Skeletal muscle tissue (tissue), 4 donors: Measurements from ENCODE around the gene DIO3. TPM values are rescaled to one million over a fixed set of nuclear protein-coding genes. Genes with fewer than 3 reads are reported as not detected.
"Not testable (repeated sequence)": the region's sequence is repeated elsewhere in the genome, so short reads cannot be mapped to it uniquely, and the experiment has no call there.

Experiments
- H3K27ac ChIP-seq: one replicate; pipeline ENCODE4 v1.7.0; 2013; ENCODE audit warnings: mild to moderate bottlenecking, low read depth, low read length, inconsistent platforms
- H3K27me3 ChIP-seq, 3 donors: one replicate each; pipeline ENCODE4 v1.7.0; 2013; ENCODE audit warnings: low read length in 3 of 3; ENCODE audit not compliant: control insufficient read depth in 3 of 3, insufficient read depth in 3 of 3
- H3K36me3 ChIP-seq, 3 donors: one replicate each; pipeline ENCODE4 v1.7.0; 2013; ENCODE audit warnings: low read length in 3 of 3; ENCODE audit not compliant: control insufficient read depth in 3 of 3, insufficient read depth in 3 of 3
- H3K4me1 ChIP-seq, 3 donors: one replicate each; pipeline ENCODE4 v1.7.0; 2013; ENCODE audit warnings: low read length in 3 of 3, mild to moderate bottlenecking in 3 of 3; ENCODE audit not compliant: control insufficient read depth in 3 of 3, insufficient read depth in 3 of 3
- H3K4me3 ChIP-seq, 3 donors: one replicate each; pipeline ENCODE4 v1.7.0; 2013; ENCODE audit warnings: low read length in 3 of 3
- H3K9ac ChIP-seq, 3 donors: one replicate each; pipeline ENCODE4 v1.7.0; 2013; ENCODE audit warnings: low read length in 3 of 3, mild to moderate bottlenecking in 3 of 3, moderate library complexity in 2 of 3, low read depth in 1 of 3
- H3K9me3 ChIP-seq, 3 donors: one replicate each; pipeline ENCODE4 v1.7.0; 2013; ENCODE audit warnings: low read length in 3 of 3; ENCODE audit not compliant: control insufficient read depth in 3 of 3
- total RNA-seq: library from RNA; depleted of rRNA; stranded (reverse); fragments of >200 nt; gene quantifications from one replicate; pipeline ENCODE4 v1.2.3, GENCODE V29; 2014
- donor health status: Osteomylitis.

Gene DIO3
- total RNA-seq, 1 donor from 2014 or later: 1.0 TPM

DNA sequence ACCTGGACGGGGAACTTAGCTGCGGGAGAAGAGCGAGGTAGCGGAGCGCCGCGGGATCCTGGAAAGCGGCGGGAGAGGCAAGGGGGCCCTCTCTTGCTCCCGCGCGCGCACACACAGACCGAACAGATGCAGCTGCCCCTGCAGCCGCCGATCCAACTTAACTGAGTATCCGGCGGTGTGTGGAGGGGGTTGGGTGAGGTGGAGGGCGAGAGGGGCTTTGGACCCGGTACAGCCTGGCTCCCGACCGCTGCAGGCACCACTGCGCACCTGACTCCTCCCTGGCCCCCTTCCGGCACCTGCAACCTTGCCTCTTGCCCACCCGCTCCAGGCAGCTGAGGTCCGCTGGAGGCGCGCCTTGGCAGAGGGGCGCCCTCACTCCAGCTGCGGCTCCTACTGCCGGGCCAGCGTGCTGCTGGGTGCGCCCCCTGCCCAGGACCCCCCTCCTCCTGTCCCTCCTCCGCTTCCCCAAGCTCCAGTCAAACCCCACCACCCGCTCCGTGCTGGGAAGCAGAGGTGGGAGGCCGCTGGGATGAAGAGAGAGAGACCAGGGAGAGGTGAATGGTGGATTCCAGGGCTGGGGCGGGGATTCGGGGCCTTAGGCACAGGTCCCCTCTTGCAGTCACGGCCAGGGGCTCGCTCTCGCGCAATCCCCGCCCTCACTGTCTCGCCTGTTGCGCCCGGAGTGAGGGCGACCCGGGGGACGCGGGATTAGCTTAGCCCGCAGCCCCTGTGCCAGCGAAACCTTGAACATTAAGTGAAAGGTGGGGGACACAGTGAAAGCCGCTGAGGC is 2.6 kb downstream of the DIO3 start:
- Histone ChIP-seq H3K4me1 (peaks cover 0 to 2% (median 0%) of the 10 kb centered on the region in 3 donors), H3K27me3 (peaks cover 58 to 73% (median 70%) of the 10 kb centered on the region in 3 donors), H3K4me3 (no peak overlapping the region), H3K27ac (no peak overlapping the region), H3K9ac (no peak overlapping the region), H3K9me3 (no peaks in the 10 kb centered on the region), H3K36me3 (no peaks in the 10 kb centered on the region)

DNA sequence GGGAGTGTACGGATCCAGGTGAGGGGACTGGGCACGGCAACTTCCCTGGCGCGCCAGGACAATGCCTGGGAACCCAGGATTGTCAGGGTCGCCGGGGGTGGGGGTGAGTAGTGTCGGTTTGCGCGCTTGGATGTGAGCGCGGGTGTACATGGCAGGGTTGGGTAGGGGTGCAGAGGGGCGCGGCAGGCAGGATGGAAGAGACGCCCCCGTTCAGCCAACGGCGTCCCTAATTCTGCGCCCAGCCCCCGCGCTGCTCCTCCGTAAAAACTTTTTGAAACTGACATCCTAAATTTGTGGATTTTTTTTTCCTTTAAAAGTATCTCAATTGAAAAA is 3.1 kb downstream of the DIO3 start:
- Histone ChIP-seq H3K9me3 (no peaks in the 10 kb centered on the region), H3K27ac (no peak overlapping the region), H3K4me1 (peaks cover 0 to 2% (median 0%) of the 10 kb centered on the region in 3 donors), H3K4me3 (no peak overlapping the region), H3K9ac (no peak overlapping the region), H3K27me3 (peaks cover 53 to 69% (median 68%) of the 10 kb centered on the region in 3 donors), H3K36me3 (no peaks in the 10 kb centered on the region)

DNA sequence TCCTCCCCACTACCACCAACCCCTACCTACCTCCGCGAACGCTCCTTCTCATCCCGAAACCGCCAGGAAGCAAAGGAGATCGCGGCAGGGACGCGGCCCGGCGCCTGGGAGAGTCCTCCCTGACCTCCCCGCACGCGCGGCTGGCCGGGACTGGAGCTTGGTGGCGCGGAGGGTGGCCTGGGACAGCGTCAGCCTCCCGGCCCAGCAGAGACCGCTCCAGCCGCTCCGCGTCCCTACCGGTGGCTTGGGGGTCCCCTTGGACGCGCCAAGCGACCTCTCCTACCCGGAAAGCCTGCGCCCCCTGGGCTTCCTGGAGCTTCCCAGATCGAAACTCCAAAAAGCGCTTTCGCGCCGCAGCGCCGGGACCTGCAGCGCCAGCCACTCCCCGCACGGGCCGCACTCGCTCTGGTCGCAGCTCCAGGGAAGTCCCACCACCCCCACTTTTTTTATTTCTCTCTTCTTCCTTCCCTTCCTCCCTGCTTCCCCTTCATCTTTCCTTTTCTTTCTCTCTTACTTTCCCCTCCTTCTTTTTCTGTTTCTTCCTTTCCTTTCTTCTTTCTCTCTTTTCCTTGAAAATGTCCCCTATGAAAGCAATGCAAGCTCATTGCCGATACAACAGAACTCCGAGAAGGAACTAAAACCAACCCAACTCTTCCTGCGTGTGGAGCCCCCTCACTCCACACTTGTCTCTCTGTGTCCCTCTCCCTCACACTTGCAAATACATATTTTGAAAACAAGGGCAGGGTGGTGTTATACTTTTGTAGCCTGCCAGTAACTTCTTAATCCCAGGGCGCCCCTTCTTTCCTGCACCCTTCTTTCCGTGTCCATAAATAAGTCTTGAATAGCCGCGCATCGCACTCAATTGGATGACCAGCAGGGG is 3.8 kb downstream of the DIO3 start:
- Histone ChIP-seq H3K27ac (no peak overlapping the region), H3K4me3 (peak overlapping the region in 1 of 3 donors; percentile 52), H3K27me3 (peaks cover 50 to 62% (median 61%) of the 10 kb centered on the region in 3 donors), H3K9ac (no peak overlapping the region), H3K9me3 (no peaks in the 10 kb centered on the region), H3K4me1 (peaks cover 0 to 2% (median 0%) of the 10 kb centered on the region in 3 donors), H3K36me3 (no peaks in the 10 kb centered on the region)

- H3K4me3 ChIP-seq: no peak overlapping the region
- H3K9ac ChIP-seq: no peak overlapping the region
- H3K4me1 ChIP-seq: peaks cover 0 to 2% (median 0%) of the 10 kb centered on the region in 3 donors
- no peak overlapping the region for H3K27ac ChIP-seq
- no peaks in the 10 kb centered on the region for H3K36me3 ChIP-seq
- no peaks in the 10 kb centered on the region for H3K9me3 ChIP-seq
- peaks cover 46 to 60% (median 47%) of the 10 kb centered on the region in 3 donors for H3K27me3 ChIP-seq
These were observed 6.0 kb downstream of the DIO3 start for GRCh38 chr14:101567252-101567651.

- Histone ChIP-seq H3K27ac (no peak overlapping the region), H3K9ac (no peak overlapping the region), H3K36me3 (no peaks in the 10 kb centered on the region), H3K4me1 (no peaks in the 10 kb centered on the region), H3K9me3 (no peaks in the 10 kb centered on the region), H3K4me3 (no peak overlapping the region), H3K27me3 (peaks cover 11 to 33% (median 14%) of the 10 kb centered on the region in 3 donors)
These were observed 9.7 kb downstream of the DIO3 start for GRCh38 chr14:101571004-101571403.

- H3K36me3 ChIP-seq, H3K9me3 ChIP-seq, H3K27ac ChIP-seq, H3K9ac ChIP-seq, H3K4me3 ChIP-seq, H3K4me1 ChIP-seq: not testable (repeated sequence)
- peaks cover 3 to 26% (median 6%) of the 10 kb centered on the region in 3 donors for H3K27me3 ChIP-seq
These were observed 11.2 kb downstream of the DIO3 start for GRCh38 chr14:101572526-101572925.

GRCh38 chr14:101573289-101573688 is 12.0 kb downstream of the DIO3 start:
- H3K27ac ChIP-seq: no peak overlapping the region

GRCh38 chr14:101575581-101575980 is 14.3 kb downstream of the DIO3 start:
- peaks cover 9 to 34% (median 9%) of the 10 kb centered on the region in 3 donors for H3K27me3 ChIP-seq
- no peaks in the 10 kb centered on the region for H3K4me1 ChIP-seq
- no peaks in the 10 kb centered on the region for H3K9me3 ChIP-seq
- H3K4me3 ChIP-seq: no peak overlapping the region
- H3K27ac ChIP-seq: no peak overlapping the region
- no peaks in the 10 kb centered on the region for H3K36me3 ChIP-seq
- no peak overlapping the region for H3K9ac ChIP-seq

More at GRCh38 chr14:101573289-101573688, 12.0 kb downstream of the DIO3 start:
- Histone ChIP-seq H3K4me3 (no peak overlapping the region), H3K4me1 (no peaks in the 10 kb centered on the region), H3K36me3 (no peaks in the 10 kb centered on the region), H3K27me3 (peaks cover 3 to 26% (median 9%) of the 10 kb centered on the region in 3 donors), H3K9me3 (no peaks in the 10 kb centered on the region), H3K9ac (no peak overlapping the region)

GRCh38 chr14:101577221-101577909 is 16.1 kb downstream of the DIO3 start:
- no peaks in the 10 kb centered on the region for H3K4me1 ChIP-seq
- H3K27me3 ChIP-seq: peaks cover 3 to 24% (median 12%) of the 10 kb centered on the region in 3 donors
- H3K27ac ChIP-seq: no peak overlapping the region
- H3K36me3 ChIP-seq: no peaks in the 10 kb centered on the region
- no peak overlapping the region for H3K4me3 ChIP-seq
- no peaks in the 10 kb centered on the region for H3K9me3 ChIP-seq
- H3K9ac ChIP-seq: no peak overlapping the region
